HEK293T (cell line): ENCODE measurements around the gene TESK2.

Experiments
- FOXA1 ChIP-seq: fragments of 450-650 bp; IDR thresholded peaks from 2 replicates; pipeline ENCODE4 v1.6.1; 2016; ENCODE audit warnings: mild to moderate bottlenecking
- L3MBTL2 ChIP-seq: fragments of 450-650 bp; conservative IDR thresholded peaks from 2 replicates; pipeline ENCODE4 v1.6.1; 2016; ENCODE audit warnings: mild to moderate bottlenecking
- TARDBP ChIP-seq: fragments of 450-650 bp; IDR thresholded peaks from 2 replicates; pipeline ENCODE4 v1.6.1; 2016

DNA sequence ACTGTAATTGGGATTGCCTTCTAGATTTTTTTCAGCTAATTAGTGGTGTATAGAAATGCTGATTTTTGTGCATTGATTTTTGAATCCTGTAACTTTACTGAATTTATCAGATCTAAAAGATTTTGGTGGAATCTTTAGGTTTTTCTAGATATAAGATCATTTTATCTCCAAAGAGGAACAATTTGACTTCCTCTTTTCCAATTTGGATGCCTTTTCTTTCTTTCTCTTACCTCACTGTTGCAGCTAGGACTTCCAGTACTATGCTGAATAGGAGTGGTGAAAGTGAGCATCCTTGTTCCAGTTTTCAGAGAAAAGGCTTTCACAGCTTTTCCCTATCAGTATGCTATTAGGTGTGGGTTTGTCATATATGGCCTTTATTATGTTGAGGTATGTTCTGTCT, 53.6 kb downstream of the TESK2 start:
- TF ChIP-seq TARDBP: no peak
- no peak for TF ChIP-seq L3MBTL2
- TF ChIP-seq FOXA1: no peak
